ENCODE measurements around the gene FBXL15. TPM values are rescaled to one million over a fixed set of nuclear protein-coding genes. Genes with fewer than 3 reads are reported as not detected.

Gene FBXL15
- total and polyA plus RNA-seq, 2 of the 13 experiments (the other 11 are each of a cell fraction or from before 2014, with no cell fraction given): 4.3 to 8.3 TPM

DNA sequence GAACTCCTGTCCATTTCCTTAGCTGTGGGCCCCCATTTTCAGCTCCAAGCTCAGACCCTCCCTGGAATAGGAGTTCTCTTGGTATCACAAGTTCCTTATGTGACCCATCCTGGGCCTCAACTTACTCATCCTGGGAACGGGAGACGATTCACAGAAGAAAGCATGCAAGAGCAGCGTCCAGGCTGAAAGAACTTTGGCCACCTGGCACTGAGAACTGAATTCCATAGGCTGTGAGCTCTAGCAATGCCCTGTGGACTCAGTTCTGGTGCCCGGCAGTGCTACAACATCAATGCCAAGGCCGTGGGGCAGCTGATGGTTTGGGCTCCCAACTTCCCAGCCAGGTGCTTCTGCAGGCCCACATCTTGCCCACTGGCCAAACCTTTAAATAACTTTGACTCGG lies 15.7 kb downstream of the FBXL15 start (continued):
- TF ChIP-seq ZNF142 (CRISPR knock-in tag; IDR thresholded peaks at IDR 0.05): no peak
- peak; percentile 18; the same call in 1 of the 2 replicates for TF ChIP-seq ZFX (CRISPR knock-in tag; IDR thresholded peaks at IDR 0.05; ENCODE audit: low read depth)
- TF ChIP-seq ZNF687 (CRISPR knock-in tag; IDR thresholded peaks at IDR 0.05): peak; percentile 26; the same call in 1 of the 2 replicates
- TF ChIP-seq, protein P1, sequence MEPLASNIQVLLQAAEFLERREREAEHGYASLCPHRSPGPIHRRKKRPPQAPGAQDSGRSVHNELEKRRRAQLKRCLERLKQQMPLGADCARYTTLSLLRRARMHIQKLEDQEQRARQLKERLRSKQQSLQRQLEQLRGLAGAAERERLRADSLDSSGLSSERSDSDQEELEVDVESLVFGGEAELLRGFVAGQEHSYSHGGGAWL (CRISPR knock-in tag; IDR thresholded peaks at IDR 0.05): no peak
- TF ChIP-seq HNF4A (CRISPR knock-in tag; IDR thresholded peaks at IDR 0.05): peak; percentile 36; the same call in 1 of the 2 replicates
- no peak for TF ChIP-seq MEIS1 (CRISPR knock-in tag; IDR thresholded peaks at IDR 0.05; ENCODE audit: borderline replicate concordance)
- no peak for TF ChIP-seq NR2F2 (IDR thresholded peaks at IDR 0.05; ENCODE audit: borderline replicate concordance, low read depth)
- TF ChIP-seq ZNF138 (CRISPR knock-in tag; IDR thresholded peaks at IDR 0.05; ENCODE audit: low read depth): no peak
- TF ChIP-seq MED1 (CRISPR knock-in tag; IDR thresholded peaks at IDR 0.05): no peak
- no peak for TF ChIP-seq MAZ (IDR thresholded peaks at IDR 0.05; ENCODE audit: borderline replicate concordance, low read depth, low read length)
- no peak for TF ChIP-seq MAZ (CRISPR knock-in tag; IDR thresholded peaks at IDR 0.05; ENCODE audit: low read depth)
- no peak for TF ChIP-seq SP5 (CRISPR knock-in tag; IDR thresholded peaks at IDR 0.05; ENCODE audit: borderline replicate concordance, low read depth)

Measured in HepG2 (cell line).